WTC11 (cell line): ENCODE results near the gene TAOK2. TPM values are rescaled to one million over a fixed set of nuclear protein-coding genes. Genes with fewer than 3 reads are reported as not detected.

Experiments used
- ATAC-seq: fragments of 200-7000 bp; cut with Tn5 transposase; 2 replicates; pipeline ENCODE4 v1.10.0; 2021; ENCODE audit warnings: mild to moderate bottlenecking, moderate library complexity
- CTCF ChIA-PET: fragments of 300-600 bp; sonication (Branson Sonifier 250); formaldehyde crosslinking; loops from one replicate; lab custom pipeline; 2021; ENCODE audit warnings: antibody characterized with exemption; lab: Charles Lee
- POLR2A ChIA-PET: fragments of 350-600 bp; sonication (Branson Sonifier 250); formaldehyde crosslinking; loops from one replicate; lab custom pipeline; 2021; ENCODE audit warnings: antibody characterized with exemption; lab: Charles Lee
- DNase-seq: peaks from one replicate; pipeline ENCODE4 v3.0.0; 2021; ENCODE audit warnings: low spot score
- H3K27ac Mint-ChIP-seq: 2 replicates; pipeline ENCODE4 v1.8.0; 2021; ENCODE audit warnings: mixed read lengths
- H3K27me3 Mint-ChIP-seq: 2 replicates; pipeline ENCODE4 v1.8.0; 2021; ENCODE audit warnings: low read depth, mild to moderate bottlenecking, moderate library complexity, mixed read lengths
- H3K36me3 Mint-ChIP-seq: 2 replicates; pipeline ENCODE4 v1.8.0; 2021; ENCODE audit warnings: mixed read lengths
- H3K4me1 Mint-ChIP-seq: 2 replicates; pipeline ENCODE4 v1.8.0; 2022; ENCODE audit warnings: mixed read lengths
- H3K4me3 Mint-ChIP-seq: 2 replicates; pipeline ENCODE4 v1.8.0; 2021; ENCODE audit warnings: mild to moderate bottlenecking, moderate library complexity, mixed read lengths
- H3K9me3 Mint-ChIP-seq: 2 replicates; pipeline ENCODE4 v1.8.0; 2021; ENCODE audit warnings: mixed read lengths
- CREM ChIP-seq: sonication (generic); formaldehyde crosslinking; IDR thresholded peaks from 2 replicates; pipeline ENCODE4 v1.8.1; 2022; ENCODE audit warnings: mild to moderate bottlenecking, missing genetic modification reagents, moderate library complexity
- FOXK1 ChIP-seq: sonication (generic); formaldehyde crosslinking; IDR thresholded peaks from 2 replicates; pipeline ENCODE4 v1.8.0; 2022; ENCODE audit warnings: mild to moderate bottlenecking, moderate library complexity, missing genetic modification reagents
- JAZF1 ChIP-seq: fragments of 250-450 bp; sonication (Bioruptor Pico); IDR thresholded peaks from 2 replicates; pipeline ENCODE4 v1.9.0; 2021; ENCODE audit warnings: moderate library complexity, mild to moderate bottlenecking, inconsistent platforms
- JUN ChIP-seq: sonication (generic); formaldehyde crosslinking; IDR thresholded peaks from 2 replicates; pipeline ENCODE4 v1.8.0; 2023; ENCODE audit warnings: mild to moderate bottlenecking, missing genetic modification reagents
- MXD4 ChIP-seq: fragments of 250-450 bp; sonication (Bioruptor Pico); IDR thresholded peaks from 2 replicates; pipeline ENCODE4 v1.8.0; 2021; ENCODE audit warnings: mild to moderate bottlenecking, moderate library complexity, borderline replicate concordance
- NFATC4 ChIP-seq: fragments of 250-450 bp; sonication (Bioruptor Pico); IDR thresholded peaks from 2 replicates; pipeline ENCODE4 v1.9.0; 2021; ENCODE audit warnings: mild to moderate bottlenecking
- NR2C2 ChIP-seq: sonication (generic); formaldehyde crosslinking; IDR thresholded peaks from 2 replicates; pipeline ENCODE4 v1.8.0; 2022; ENCODE audit warnings: mild to moderate bottlenecking, missing genetic modification reagents
- ZNF121 ChIP-seq: sonication (generic); formaldehyde crosslinking; IDR thresholded peaks from 2 replicates; pipeline ENCODE4 v1.8.0; 2023; ENCODE audit warnings: missing genetic modification reagents
- ZNF396 ChIP-seq: fragments of 250-450 bp; sonication (Bioruptor Pico); IDR thresholded peaks from 2 replicates; pipeline ENCODE4 v1.8.0; 2021; ENCODE audit warnings: mild to moderate bottlenecking, moderate library complexity, borderline replicate concordance
- total RNA-seq: library from RNA; stranded (reverse); gene quantifications from 3 replicates; pipeline ENCODE4 v1.2.3, GENCODE V29; 2021
- TF ChIP-seq, protein P1 (sequence below): sonication (generic); formaldehyde crosslinking; IDR thresholded peaks from 2 replicates; pipeline ENCODE4 v1.8.1; 2022; ENCODE audit warnings: low read depth, mild to moderate bottlenecking, moderate library complexity, missing genetic modification reagents, borderline replicate concordance
- TF ChIP-seq, protein P2 (sequence below): sonication (generic); formaldehyde crosslinking; IDR thresholded peaks from 2 replicates; pipeline ENCODE4 v1.8.0; 2023; ENCODE audit warnings: missing genetic modification reagents, mild to moderate bottlenecking, borderline replicate concordance
- TF ChIP-seq, protein P3 (sequence below): fragments of 250-450 bp; sonication (Bioruptor Pico); IDR thresholded peaks from 2 replicates; pipeline ENCODE4 v2.1.2; 2022; ENCODE audit warnings: mild to moderate bottlenecking, moderate library complexity
- TF ChIP-seq, protein P4 (sequence below): fragments of 250-450 bp; sonication (Bioruptor Pico); IDR thresholded peaks from 2 replicates; pipeline ENCODE4 v1.9.0; 2021; ENCODE audit warnings: mild to moderate bottlenecking
- TF ChIP-seq, protein P5 (sequence below): sonication (generic); formaldehyde crosslinking; IDR thresholded peaks from 2 replicates; pipeline ENCODE4 v1.8.0; 2022; ENCODE audit warnings: mild to moderate bottlenecking, missing genetic modification reagents
- TF ChIP-seq, protein P6 (sequence below): sonication (generic); formaldehyde crosslinking; IDR thresholded peaks from 2 replicates; pipeline ENCODE4 v1.8.1; 2023; ENCODE audit warnings: mild to moderate bottlenecking, missing genetic modification reagents

The TAOK2 gene
- total RNA-seq, 1 experiment from 2014 or later, result 42.4 TPM

DNA sequence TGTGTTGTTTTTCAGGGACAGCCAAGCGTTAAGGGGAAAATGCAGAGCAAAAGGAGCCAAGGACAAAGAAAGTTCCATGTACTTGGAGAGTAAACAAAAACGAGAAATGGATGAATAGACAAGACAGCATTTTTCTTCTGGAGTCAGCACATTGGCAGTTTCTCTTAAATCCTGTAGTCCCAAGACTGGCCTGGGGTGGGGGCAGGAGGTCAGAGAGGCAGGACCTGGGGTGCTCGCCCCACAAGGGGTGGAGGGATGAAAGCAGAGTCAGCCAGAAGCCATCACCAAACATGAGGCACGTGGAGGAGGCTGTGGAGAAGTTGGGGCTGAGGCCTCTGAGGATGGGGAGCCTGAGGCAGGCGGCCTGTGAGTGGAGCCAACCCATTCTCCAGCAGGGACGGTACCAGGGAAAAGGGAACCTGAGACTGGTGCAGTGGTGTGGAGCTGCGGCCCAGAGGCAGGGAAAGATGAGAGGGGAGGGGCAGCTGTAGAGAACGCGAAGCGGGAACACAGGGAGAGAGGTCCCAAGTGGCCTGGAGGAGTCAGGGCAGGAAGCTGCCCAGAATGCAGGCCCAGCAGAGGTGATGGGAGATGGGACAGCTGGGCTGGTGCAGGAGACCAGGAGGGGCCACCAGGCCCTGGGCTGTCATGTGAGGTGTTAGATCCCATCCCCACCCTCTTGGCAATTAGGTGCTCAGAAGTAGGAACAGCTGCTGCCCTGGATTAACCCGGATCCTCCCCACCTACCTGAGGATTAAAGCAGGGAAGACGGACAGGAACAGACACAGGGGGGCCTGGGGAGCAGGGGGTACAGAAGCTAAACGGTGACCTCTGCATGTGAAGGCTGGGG is 54.1 kb downstream of the TAOK2 start:
- H3K9me3 Mint-ChIP-seq, result no peaks in the 10 kb centered on the region
- POLR2A ChIA-PET, result interaction anchor here (0.9 kb wide), 1 partner anchor 46 kb away, joined by 3 read pairs; no protein-coding TSS in a partner anchor
- TF ChIP-seq CREM (CRISPR knock-in tag), result no peak
- no peak for TF ChIP-seq FOXK1 (CRISPR knock-in tag)
- TF ChIP-seq ZNF396 (CRISPR knock-in tag), result no peak
- TF ChIP-seq JAZF1 (CRISPR knock-in tag), result no peak
- TF ChIP-seq, protein P1, sequence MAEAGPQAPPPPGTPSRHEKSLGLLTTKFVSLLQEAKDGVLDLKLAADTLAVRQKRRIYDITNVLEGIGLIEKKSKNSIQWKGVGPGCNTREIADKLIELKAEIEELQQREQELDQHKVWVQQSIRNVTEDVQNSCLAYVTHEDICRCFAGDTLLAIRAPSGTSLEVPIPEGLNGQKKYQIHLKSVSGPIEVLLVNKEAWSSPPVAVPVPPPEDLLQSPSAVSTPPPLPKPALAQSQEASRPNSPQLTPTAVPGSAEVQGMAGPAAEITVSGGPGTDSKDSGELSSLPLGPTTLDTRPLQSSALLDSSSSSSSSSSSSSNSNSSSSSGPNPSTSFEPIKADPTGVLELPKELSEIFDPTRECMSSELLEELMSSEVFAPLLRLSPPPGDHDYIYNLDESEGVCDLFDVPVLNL (CRISPR knock-in tag), result no peak
- TF ChIP-seq, protein P2, sequence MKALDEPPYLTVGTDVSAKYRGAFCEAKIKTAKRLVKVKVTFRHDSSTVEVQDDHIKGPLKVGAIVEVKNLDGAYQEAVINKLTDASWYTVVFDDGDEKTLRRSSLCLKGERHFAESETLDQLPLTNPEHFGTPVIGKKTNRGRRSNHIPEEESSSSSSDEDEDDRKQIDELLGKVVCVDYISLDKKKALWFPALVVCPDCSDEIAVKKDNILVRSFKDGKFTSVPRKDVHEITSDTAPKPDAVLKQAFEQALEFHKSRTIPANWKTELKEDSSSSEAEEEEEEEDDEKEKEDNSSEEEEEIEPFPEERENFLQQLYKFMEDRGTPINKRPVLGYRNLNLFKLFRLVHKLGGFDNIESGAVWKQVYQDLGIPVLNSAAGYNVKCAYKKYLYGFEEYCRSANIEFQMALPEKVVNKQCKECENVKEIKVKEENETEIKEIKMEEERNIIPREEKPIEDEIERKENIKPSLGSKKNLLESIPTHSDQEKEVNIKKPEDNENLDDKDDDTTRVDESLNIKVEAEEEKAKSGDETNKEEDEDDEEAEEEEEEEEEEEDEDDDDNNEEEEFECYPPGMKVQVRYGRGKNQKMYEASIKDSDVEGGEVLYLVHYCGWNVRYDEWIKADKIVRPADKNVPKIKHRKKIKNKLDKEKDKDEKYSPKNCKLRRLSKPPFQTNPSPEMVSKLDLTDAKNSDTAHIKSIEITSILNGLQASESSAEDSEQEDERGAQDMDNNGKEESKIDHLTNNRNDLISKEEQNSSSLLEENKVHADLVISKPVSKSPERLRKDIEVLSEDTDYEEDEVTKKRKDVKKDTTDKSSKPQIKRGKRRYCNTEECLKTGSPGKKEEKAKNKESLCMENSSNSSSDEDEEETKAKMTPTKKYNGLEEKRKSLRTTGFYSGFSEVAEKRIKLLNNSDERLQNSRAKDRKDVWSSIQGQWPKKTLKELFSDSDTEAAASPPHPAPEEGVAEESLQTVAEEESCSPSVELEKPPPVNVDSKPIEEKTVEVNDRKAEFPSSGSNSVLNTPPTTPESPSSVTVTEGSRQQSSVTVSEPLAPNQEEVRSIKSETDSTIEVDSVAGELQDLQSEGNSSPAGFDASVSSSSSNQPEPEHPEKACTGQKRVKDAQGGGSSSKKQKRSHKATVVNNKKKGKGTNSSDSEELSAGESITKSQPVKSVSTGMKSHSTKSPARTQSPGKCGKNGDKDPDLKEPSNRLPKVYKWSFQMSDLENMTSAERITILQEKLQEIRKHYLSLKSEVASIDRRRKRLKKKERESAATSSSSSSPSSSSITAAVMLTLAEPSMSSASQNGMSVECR, result no peak
- TF ChIP-seq, protein P3, sequence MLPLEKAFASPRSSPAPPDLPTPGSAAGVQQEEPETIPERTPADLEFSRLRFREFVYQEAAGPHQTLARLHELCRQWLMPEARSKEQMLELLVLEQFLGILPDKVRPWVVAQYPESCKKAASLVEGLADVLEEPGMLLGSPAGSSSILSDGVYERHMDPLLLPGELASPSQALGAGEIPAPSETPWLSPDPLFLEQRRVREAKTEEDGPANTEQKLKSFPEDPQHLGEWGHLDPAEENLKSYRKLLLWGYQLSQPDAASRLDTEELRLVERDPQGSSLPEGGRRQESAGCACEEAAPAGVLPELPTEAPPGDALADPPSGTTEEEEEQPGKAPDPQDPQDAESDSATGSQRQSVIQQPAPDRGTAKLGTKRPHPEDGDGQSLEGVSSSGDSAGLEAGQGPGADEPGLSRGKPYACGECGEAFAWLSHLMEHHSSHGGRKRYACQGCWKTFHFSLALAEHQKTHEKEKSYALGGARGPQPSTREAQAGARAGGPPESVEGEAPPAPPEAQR (CRISPR knock-in tag), result no peak
- TF ChIP-seq, protein P4, sequence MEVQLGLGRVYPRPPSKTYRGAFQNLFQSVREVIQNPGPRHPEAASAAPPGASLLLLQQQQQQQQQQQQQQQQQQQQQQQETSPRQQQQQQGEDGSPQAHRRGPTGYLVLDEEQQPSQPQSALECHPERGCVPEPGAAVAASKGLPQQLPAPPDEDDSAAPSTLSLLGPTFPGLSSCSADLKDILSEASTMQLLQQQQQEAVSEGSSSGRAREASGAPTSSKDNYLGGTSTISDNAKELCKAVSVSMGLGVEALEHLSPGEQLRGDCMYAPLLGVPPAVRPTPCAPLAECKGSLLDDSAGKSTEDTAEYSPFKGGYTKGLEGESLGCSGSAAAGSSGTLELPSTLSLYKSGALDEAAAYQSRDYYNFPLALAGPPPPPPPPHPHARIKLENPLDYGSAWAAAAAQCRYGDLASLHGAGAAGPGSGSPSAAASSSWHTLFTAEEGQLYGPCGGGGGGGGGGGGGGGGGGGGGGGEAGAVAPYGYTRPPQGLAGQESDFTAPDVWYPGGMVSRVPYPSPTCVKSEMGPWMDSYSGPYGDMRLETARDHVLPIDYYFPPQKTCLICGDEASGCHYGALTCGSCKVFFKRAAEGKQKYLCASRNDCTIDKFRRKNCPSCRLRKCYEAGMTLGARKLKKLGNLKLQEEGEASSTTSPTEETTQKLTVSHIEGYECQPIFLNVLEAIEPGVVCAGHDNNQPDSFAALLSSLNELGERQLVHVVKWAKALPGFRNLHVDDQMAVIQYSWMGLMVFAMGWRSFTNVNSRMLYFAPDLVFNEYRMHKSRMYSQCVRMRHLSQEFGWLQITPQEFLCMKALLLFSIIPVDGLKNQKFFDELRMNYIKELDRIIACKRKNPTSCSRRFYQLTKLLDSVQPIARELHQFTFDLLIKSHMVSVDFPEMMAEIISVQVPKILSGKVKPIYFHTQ (CRISPR knock-in tag), result no peak
- no peak for TF ChIP-seq NR2C2 (CRISPR knock-in tag)
- TF ChIP-seq, protein P5, sequence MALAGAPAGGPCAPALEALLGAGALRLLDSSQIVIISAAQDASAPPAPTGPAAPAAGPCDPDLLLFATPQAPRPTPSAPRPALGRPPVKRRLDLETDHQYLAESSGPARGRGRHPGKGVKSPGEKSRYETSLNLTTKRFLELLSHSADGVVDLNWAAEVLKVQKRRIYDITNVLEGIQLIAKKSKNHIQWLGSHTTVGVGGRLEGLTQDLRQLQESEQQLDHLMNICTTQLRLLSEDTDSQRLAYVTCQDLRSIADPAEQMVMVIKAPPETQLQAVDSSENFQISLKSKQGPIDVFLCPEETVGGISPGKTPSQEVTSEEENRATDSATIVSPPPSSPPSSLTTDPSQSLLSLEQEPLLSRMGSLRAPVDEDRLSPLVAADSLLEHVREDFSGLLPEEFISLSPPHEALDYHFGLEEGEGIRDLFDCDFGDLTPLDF (CRISPR knock-in tag), result no peak
- no peak for TF ChIP-seq NFATC4 (CRISPR knock-in tag)
- no peak for TF ChIP-seq ZNF121 (CRISPR knock-in tag)
- TF ChIP-seq, protein P6, sequence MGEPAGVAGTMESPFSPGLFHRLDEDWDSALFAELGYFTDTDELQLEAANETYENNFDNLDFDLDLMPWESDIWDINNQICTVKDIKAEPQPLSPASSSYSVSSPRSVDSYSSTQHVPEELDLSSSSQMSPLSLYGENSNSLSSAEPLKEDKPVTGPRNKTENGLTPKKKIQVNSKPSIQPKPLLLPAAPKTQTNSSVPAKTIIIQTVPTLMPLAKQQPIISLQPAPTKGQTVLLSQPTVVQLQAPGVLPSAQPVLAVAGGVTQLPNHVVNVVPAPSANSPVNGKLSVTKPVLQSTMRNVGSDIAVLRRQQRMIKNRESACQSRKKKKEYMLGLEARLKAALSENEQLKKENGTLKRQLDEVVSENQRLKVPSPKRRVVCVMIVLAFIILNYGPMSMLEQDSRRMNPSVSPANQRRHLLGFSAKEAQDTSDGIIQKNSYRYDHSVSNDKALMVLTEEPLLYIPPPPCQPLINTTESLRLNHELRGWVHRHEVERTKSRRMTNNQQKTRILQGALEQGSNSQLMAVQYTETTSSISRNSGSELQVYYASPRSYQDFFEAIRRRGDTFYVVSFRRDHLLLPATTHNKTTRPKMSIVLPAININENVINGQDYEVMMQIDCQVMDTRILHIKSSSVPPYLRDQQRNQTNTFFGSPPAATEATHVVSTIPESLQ (CRISPR knock-in tag), result no peak
- no peak for TF ChIP-seq JUN (CRISPR knock-in tag)
- no peak for TF ChIP-seq MXD4 (CRISPR knock-in tag)
- TF ChIP-seq, all 79 proteins: peak for 0
- peaks cover 13% of the 10 kb centered on the region for H3K27me3 Mint-ChIP-seq
- no peaks in the 10 kb centered on the region for H3K36me3 Mint-ChIP-seq
- ATAC-seq (no peak; the same call in 1 of the 2 replicates), DNase-seq (no peak)
- H3K4me1 Mint-ChIP-seq, result peaks cover 35% of the 10 kb centered on the region
- no peak overlapping the region for H3K4me3 Mint-ChIP-seq
- H3K27ac Mint-ChIP-seq, result no peak overlapping the region
- CTCF ChIA-PET, result interaction anchor here (0.6 to 1.6 kb wide), 12 partner anchors 10 to 402 kb away, joined by 3 to 6 read pairs (median 3); partner anchors contain the start of genes DCTPP1 and SEZ6L2
